BLaER1 (cell line): Measurements from ENCODE around the gene RBM19.

Source experiments
- H3K27ac ChIP-seq: shearing (Covaris generic); formaldehyde crosslinking; 2 replicates; pipeline ENCODE4 v1.8.1; 2022
- H3K27me3 ChIP-seq: shearing (Covaris generic); formaldehyde crosslinking; 2 replicates; pipeline ENCODE4 v1.8.1; 2022
- H3K36me3 ChIP-seq: shearing (Covaris generic); formaldehyde crosslinking; 2 replicates; pipeline ENCODE4 v1.8.1; 2022
- H3K4me1 ChIP-seq: shearing (Covaris generic); formaldehyde crosslinking; 2 replicates; pipeline ENCODE4 v1.8.1; 2022
- H3K4me2 ChIP-seq: shearing (Covaris generic); formaldehyde crosslinking; 2 replicates; pipeline ENCODE4 v1.8.1; 2022
- H3K4me3 ChIP-seq: shearing (Covaris generic); formaldehyde crosslinking; 2 replicates; pipeline ENCODE4 v1.8.1; 2022
- H3K9ac ChIP-seq: shearing (Covaris generic); formaldehyde crosslinking; 2 replicates; pipeline ENCODE4 v1.8.1; 2022
- H3K9me3 ChIP-seq: shearing (Covaris generic); formaldehyde crosslinking; 2 replicates; pipeline ENCODE4 v1.8.1; 2022
- H4K20me1 ChIP-seq: shearing (Covaris generic); formaldehyde crosslinking; 2 replicates; pipeline ENCODE4 v1.8.1; 2022
- Cebpa-rat ChIP-seq: shearing (Covaris generic); IDR thresholded peaks from 2 replicates; pipeline ENCODE4 v1.8.1; 2022

RBM19 gene

GRCh38 chr12:113974006-113974405 lies 7.9 kb upstream of the RBM19 start:
- H3K4me3 ChIP-seq: no peak overlapping the region
- no peaks in the 10 kb centered on the region for H3K36me3 ChIP-seq
- TF ChIP-seq Cebpa-rat: no peak
- no peak overlapping the region; the same call in 1 of the 2 replicates for H3K4me2 ChIP-seq
- no peaks in the 10 kb centered on the region for H3K27me3 ChIP-seq
- H3K9ac ChIP-seq: no peak overlapping the region
- H3K27ac ChIP-seq: no peak overlapping the region
- H3K4me1 ChIP-seq: peaks cover 16% of the 10 kb centered on the region
- no peaks in the 10 kb centered on the region for H3K9me3 ChIP-seq
- H4K20me1 ChIP-seq: no peaks in the 10 kb centered on the region

GRCh38 chr12:113973109-113973904 lies 7.2 kb upstream of the RBM19 start:
- no peak for TF ChIP-seq Cebpa-rat
- Histone ChIP-seq H3K4me1 (peaks cover 16% of the 10 kb centered on the region), H3K4me3 (no peak overlapping the region), H3K4me2 (peak overlapping the region; percentile 59), H3K9me3 (no peaks in the 10 kb centered on the region), H3K27ac (no peak overlapping the region), H3K27me3 (no peaks in the 10 kb centered on the region), H4K20me1 (no peaks in the 10 kb centered on the region), H3K9ac (no peak overlapping the region), H3K36me3 (no peaks in the 10 kb centered on the region)

- H3K36me3 ChIP-seq: no peaks in the 10 kb centered on the region
- H3K27ac ChIP-seq: no peak overlapping the region
- no peaks in the 10 kb centered on the region for H3K27me3 ChIP-seq
- no peak overlapping the region for H3K4me2 ChIP-seq
- no peaks in the 10 kb centered on the region for H3K9me3 ChIP-seq
- H3K4me1 ChIP-seq: peaks cover 24% of the 10 kb centered on the region
- H4K20me1 ChIP-seq: no peaks in the 10 kb centered on the region
- H3K4me3 ChIP-seq: no peak overlapping the region
- no peak overlapping the region for H3K9ac ChIP-seq
- no peak for TF ChIP-seq Cebpa-rat
Measured at GRCh38 chr12:113971392-113971791, 5.3 kb upstream of the RBM19 start.

GRCh38 chr12:113970211-113970610 lies 4.1 kb upstream of the RBM19 start:
- Histone ChIP-seq H3K27me3 (no peaks in the 10 kb centered on the region), H3K9me3 (no peaks in the 10 kb centered on the region), H3K36me3 (no peaks in the 10 kb centered on the region), H4K20me1 (no peaks in the 10 kb centered on the region), H3K9ac (no peak overlapping the region), H3K4me3 (no peak overlapping the region), H3K27ac (no peak overlapping the region), H3K4me1 (peaks cover 29% of the 10 kb centered on the region), H3K4me2 (peak overlapping the region; percentile 16)
- TF ChIP-seq Cebpa-rat: no peak

GRCh38 chr12:113967368-113967767 lies 1.2 kb upstream of the RBM19 start:
- Histone ChIP-seq H3K27me3 (no peaks in the 10 kb centered on the region), H3K27ac (no peak overlapping the region), H3K4me1 (peaks cover 28% of the 10 kb centered on the region), H4K20me1 (no peaks in the 10 kb centered on the region), H3K4me3 (no peak overlapping the region), H3K36me3 (peaks cover 20% of the 10 kb centered on the region), H3K9ac (no peak overlapping the region), H3K4me2 (peak overlapping the region; percentile 89; the same call in 1 of the 2 replicates), H3K9me3 (no peaks in the 10 kb centered on the region)
- no peak for TF ChIP-seq Cebpa-rat

GRCh38 chr12:113962733-113963132 lies 3.4 kb downstream of the RBM19 start:
- Histone ChIP-seq H3K9ac (no peak overlapping the region), H3K9me3 (no peaks in the 10 kb centered on the region), H4K20me1 (no peaks in the 10 kb centered on the region), H3K36me3 (peaks cover 67% of the 10 kb centered on the region), H3K27me3 (no peaks in the 10 kb centered on the region), H3K4me2 (no peak overlapping the region), H3K4me3 (no peak overlapping the region), H3K4me1 (peaks cover 21% of the 10 kb centered on the region), H3K27ac (no peak overlapping the region)
- TF ChIP-seq Cebpa-rat: no peak

- Histone ChIP-seq H3K4me2 (no peak overlapping the region), H3K36me3 (peaks cover 73% of the 10 kb centered on the region)
Measured at GRCh38 chr12:113961921-113962710, 4.0 kb downstream of the RBM19 start.

GRCh38 chr12:113960030-113960429 lies 6.1 kb downstream of the RBM19 start:
- Histone ChIP-seq H4K20me1 (no peaks in the 10 kb centered on the region), H3K9ac (no peak overlapping the region)

More at GRCh38 chr12:113961921-113962710, 4.0 kb downstream of the RBM19 start:
- Histone ChIP-seq H3K9ac (no peak overlapping the region), H3K4me3 (no peak overlapping the region), H4K20me1 (no peaks in the 10 kb centered on the region), H3K9me3 (no peaks in the 10 kb centered on the region), H3K27me3 (no peaks in the 10 kb centered on the region), H3K27ac (no peak overlapping the region), H3K4me1 (peaks cover 20% of the 10 kb centered on the region)
- no peak for TF ChIP-seq Cebpa-rat

GRCh38 chr12:113959096-113959495 lies 7.0 kb downstream of the RBM19 start:
- Histone ChIP-seq H4K20me1 (no peaks in the 10 kb centered on the region), H3K4me1 (peaks cover 12% of the 10 kb centered on the region), H3K27ac (no peak overlapping the region), H3K36me3 (peaks cover 100% of the 10 kb centered on the region), H3K27me3 (no peaks in the 10 kb centered on the region), H3K4me3 (no peak overlapping the region), H3K4me2 (no peak overlapping the region), H3K9me3 (no peaks in the 10 kb centered on the region), H3K9ac (no peak overlapping the region)
- no peak for TF ChIP-seq Cebpa-rat

More at GRCh38 chr12:113960030-113960429, 6.1 kb downstream of the RBM19 start:
- Histone ChIP-seq H3K4me1 (peaks cover 12% of the 10 kb centered on the region), H3K4me3 (no peak overlapping the region), H3K27me3 (no peaks in the 10 kb centered on the region), H3K4me2 (no peak overlapping the region), H3K27ac (no peak overlapping the region), H3K36me3 (peaks cover 94% of the 10 kb centered on the region), H3K9me3 (no peaks in the 10 kb centered on the region)
- TF ChIP-seq Cebpa-rat: no peak

GRCh38 chr12:113958108-113958507 lies 8.0 kb downstream of the RBM19 start:
- Histone ChIP-seq H3K36me3 (peaks cover 100% of the 10 kb centered on the region), H3K27me3 (no peaks in the 10 kb centered on the region), H3K9ac (no peak overlapping the region), H3K9me3 (no peaks in the 10 kb centered on the region), H3K4me3 (no peak overlapping the region), H3K27ac (no peak overlapping the region), H3K4me1 (peaks cover 12% of the 10 kb centered on the region), H3K4me2 (no peak overlapping the region), H4K20me1 (no peaks in the 10 kb centered on the region)
- TF ChIP-seq Cebpa-rat: no peak
